Fibroblast of gingiva (primary cell): ENCODE measurements around the gene TSR2.

Source experiments
- DNase-seq: peaks from one replicate; pipeline ENCODE4 v3.0.0-alpha.2; 2011; ENCODE audit warnings: low read depth

Gene TSR2, protein sequence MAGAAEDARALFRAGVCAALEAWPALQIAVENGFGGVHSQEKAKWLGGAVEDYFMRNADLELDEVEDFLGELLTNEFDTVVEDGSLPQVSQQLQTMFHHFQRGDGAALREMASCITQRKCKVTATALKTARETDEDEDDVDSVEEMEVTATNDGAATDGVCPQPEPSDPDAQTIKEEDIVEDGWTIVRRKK

DNA sequence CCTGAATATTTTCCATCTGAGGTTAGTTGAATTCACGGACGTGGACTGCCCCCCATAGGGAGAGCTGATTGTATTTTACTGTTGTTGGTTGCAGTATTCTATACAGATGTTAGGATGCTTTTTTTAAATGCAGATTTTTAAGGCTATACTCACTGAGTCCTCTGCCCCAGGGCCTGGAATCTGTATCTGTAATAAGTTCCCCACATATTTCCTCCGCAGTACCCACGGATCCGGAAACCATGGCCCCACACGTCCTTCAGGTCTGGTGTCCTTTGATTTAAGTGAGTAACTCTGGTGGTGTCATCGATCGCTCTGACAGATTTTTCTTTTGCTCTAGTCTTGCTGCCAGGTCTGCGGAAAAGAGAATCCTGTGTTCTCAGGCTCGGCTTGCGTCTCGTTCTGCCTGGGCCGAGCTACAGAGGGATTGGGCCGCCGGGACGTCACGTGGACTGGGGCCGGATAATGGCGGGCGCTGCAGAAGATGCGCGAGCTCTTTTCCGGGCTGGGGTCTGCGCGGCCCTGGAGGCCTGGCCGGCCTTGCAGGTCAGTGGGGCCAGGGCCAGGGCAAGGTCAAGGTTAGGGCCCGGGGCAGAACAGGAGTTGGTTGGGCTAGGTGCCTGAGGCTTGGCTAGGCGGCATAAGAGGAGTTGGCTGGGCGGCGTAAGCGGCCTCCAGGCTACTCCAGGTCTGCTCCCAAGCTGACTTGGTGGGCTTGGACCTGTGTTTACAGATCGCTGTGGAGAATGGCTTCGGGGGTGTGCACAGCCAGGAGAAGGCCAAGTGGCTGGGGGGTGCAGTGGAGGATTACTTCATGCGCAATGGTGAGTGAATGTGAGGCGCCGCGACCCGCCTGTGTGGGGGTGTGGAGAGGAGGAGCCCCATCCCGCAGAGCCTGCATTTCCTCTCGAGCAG lies at the start of gene TSR2:
TSR2 (plus strand) TSS at position 445 of the 912 bp plus-strand sequence; CDS start at position 463, 18 bp downstream.
- peak; percentile 82 for DNase-seq

- no peak for DNase-seq
Measured at GRCh38 chrX:54397113-54397512, 43.1 kb upstream of the TSR2 start.

DNA sequence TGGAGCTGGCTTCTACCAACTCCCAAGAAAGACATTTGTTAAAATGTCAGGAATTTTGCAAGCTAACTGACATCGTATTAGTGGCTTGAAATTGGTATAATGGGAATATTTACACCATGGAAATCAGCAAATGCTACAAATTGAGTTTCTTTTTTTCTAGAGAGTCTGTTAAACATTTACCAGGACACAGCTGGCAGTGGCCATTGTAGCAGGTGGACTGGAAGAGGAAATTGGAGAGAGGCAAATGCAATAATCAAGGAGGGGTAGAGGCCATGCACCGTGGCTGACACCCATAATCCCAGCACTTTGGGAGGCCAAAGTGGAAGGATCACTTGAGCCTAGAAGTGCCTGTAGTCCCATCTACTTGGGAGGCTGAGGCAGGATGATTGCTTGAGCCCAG lies 32.9 kb upstream of the TSR2 start:
- no peak for DNase-seq

DNA sequence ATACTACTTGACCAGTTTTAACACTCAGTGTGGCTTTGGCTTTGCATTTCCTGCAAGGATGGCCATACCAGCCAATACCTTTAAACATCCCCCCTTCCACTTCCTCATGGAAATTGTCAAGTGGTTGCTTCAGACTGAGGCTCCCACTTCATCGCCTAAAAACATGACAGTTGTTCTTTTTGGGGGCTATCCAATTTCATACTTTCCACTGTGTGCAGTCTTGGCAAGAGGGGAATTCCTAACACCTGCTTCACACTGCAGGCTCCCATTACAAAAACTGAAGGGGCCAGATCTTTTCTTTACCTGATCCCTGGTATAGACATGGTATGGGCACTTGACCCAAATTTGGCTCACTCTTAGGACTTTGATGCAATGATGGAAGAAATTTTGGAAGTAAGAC lies 28.5 kb upstream of the TSR2 start:
- DNase-seq, result no peak

DNA sequence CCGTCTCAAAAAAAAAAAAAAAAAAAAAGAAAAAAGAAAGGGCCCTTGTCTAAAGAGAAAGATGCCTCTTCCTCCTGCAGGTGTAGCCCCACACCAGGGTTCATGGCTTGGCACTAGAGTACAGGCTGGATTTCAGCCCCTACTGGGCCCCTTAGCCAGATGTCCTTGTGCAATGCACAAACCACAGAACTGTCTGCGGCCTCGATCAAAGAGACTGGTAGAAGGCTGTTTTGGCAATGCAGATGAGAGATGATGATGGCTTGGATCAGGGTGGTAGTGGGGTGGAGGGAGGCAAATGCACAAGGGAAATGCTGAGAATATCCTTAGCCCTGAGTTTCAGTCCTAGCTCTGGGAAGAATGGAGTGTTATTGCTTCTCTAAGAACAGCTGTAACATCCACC lies 26.5 kb upstream of the TSR2 start:
- DNase-seq, result no peak

GRCh38 chrX:54415534-54416350 lies 24.5 kb upstream of the TSR2 start:
- DNase-seq, result no peak

- no peak for DNase-seq
Measured at GRCh38 chrX:54416965-54417364, 23.2 kb upstream of the TSR2 start.

- no peak for DNase-seq
Measured at GRCh38 chrX:54419559-54420302, 20.5 kb upstream of the TSR2 start.

DNA sequence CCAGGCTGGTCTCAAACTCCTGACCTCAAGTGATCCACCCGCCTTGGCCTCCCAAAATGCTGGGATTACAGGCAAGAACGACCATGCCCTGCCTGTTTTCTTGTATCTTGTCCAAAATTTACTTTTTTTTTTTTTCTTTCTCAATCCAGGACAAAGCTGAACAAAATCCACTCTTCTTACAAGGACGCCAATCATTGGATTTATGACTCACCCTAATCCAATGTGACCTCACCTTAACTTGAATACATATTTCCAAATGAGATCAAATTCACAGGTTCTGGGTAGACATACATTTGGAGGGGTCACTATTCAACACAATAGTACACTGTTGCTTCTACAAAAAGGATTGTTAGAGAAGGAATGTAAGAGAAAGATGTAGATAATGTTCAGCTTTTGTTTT lies 18.0 kb upstream of the TSR2 start:
- DNase-seq, result no peak

- DNase-seq, result no peak
Measured at GRCh38 chrX:54423161-54423888, 16.9 kb upstream of the TSR2 start.

GRCh38 chrX:54427837-54428424 lies 12.3 kb upstream of the TSR2 start:
- no peak for DNase-seq

GRCh38 chrX:54430519-54430918 lies 9.7 kb upstream of the TSR2 start:
- no peak for DNase-seq

DNA sequence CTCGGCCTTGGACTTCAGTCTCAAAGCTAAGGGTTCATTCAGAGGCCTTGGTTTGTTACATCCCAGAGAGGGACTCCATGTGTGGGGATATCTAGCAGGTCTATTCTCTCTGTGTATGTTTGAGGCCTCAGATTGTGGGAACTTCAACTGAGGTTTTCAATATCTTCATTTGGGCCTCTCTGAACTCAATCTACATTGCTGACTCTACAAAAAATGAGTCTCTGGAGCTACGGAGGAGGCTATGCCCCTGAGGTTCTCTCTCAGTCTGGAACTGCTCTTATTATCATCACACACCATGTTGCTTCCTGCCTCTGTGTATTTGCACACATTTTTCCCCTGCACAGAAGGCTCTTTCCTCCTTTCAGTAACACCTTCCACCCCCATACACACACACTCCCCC lies 5.1 kb upstream of the TSR2 start:
- DNase-seq, result no peak

- DNase-seq, result no peak
Measured at GRCh38 chrX:54442790-54443189, 2.6 kb downstream of the TSR2 start.

- DNase-seq, result no peak
Measured at GRCh38 chrX:54444752-54445151, 4.5 kb downstream of the TSR2 start.

DNA sequence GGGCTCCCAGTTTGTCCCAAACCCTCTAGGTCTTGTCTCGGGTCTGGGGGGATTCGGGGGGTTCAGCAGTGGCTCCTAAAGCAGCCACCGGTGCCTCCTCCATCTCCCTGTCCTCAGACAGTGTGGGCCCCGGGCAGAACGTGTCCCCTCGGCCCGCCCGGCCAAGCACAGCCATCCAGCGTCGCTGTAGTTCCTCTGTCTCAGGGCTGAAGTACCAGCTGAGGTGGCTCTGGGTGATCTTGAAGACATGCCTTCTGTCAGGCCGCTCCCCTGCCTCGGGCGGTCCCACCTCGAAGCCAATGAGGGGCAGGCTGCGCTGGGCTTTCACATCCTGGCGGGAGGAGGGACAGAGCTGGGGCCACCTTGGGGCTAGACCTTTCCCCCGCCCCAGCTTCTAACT lies 5.9 kb downstream of the TSR2 start:
- DNase-seq, result no peak

DNA sequence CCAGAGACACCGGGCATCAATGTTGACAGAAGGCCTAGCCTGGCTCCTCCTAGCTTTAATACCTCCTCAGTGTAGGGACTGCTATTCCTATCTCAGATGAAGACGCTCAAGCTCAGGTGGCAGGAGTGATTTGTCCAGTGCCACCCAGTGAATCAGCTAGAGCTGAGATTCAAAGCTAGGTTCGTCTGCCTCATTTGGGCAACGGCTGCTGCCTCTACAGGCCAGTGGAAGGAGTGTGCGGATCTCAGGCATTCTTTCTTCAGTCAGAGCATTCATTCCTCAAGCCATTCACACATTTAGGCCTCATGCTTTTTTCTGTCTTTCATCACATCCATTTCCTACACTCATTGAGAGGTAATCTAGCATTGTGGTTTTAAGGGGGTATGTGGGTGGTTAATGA lies 7.3 kb downstream of the TSR2 start:
- no peak for DNase-seq

DNA sequence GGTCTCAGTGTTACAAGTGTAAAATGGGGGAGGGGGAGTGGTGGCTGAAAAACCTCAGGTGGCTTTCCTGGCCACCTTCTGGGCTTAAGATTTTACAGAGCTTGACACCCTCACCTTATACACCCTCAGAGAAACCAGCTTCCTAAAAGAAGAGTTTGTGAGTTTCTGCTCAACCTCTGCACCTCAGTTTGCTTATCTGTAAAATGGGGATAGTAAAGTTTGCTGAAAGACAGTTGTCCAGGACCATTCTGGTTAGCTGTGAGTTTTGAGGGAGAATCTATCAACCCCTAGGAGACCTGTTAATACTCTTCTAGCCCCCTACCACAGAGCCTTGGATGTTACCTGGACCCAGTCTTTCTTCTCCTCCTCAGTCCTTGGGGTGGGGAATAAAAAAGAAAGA lies 9.7 kb downstream of the TSR2 start:
- DNase-seq, result no peak

GRCh38 chrX:54452920-54453319 lies 12.7 kb downstream of the TSR2 start:
- DNase-seq, result no peak

GRCh38 chrX:54470054-54470760 lies 30.0 kb downstream of the TSR2 start:
- DNase-seq, result no peak
